HepG2 (cell line): Measurements from ENCODE around the gene PACRGL. TPM values are rescaled to one million over a fixed set of nuclear protein-coding genes. Genes with fewer than 3 reads are reported as not detected.

ENCODE experiments used
- ELF3 ChIP-seq: IDR thresholded peaks from 2 replicates; pipeline ENCODE4 v1.6.1; 2016; ENCODE audit warnings: missing genetic modification reagents, missing compliant biosample characterization
- FOSL1 ChIP-seq: sonication (generic); formaldehyde crosslinking; IDR thresholded peaks from 2 replicates; pipeline ENCODE4 v1.9.0; 2021; ENCODE audit warnings: missing genetic modification reagents, borderline replicate concordance
- HNF4G ChIP-seq, 2 experiments: sonication (generic) in 1 of 2; formaldehyde crosslinking in 1 of 2; IDR thresholded peaks; 2 replicates each; pipeline versions ENCODE4 v1.4.0 to v1.6.1; 2011 to 2020; ENCODE audit warnings: borderline replicate concordance in 2 of 2, low read depth in 2 of 2, mild to moderate bottlenecking in 2 of 2, low read length in 1 of 2, missing genetic modification reagents in 1 of 2, moderate library complexity in 1 of 2
- HNRNPK ChIP-seq: fragments of 200-400 bp; formaldehyde crosslinking; IDR thresholded peaks from 2 replicates; pipeline ENCODE4 v1.6.1; 2018; ENCODE audit warnings: low read length, low read depth, moderate library complexity, mild to moderate bottlenecking; ENCODE audit not compliant: poor library complexity, severe bottlenecking
- KDM6A ChIP-seq: IDR thresholded peaks from 2 replicates; pipeline ENCODE4 v1.6.1; 2016; ENCODE audit warnings: low read depth
- MTF2 ChIP-seq: sonication (generic); formaldehyde crosslinking; IDR thresholded peaks from 2 replicates; pipeline ENCODE4 v1.5.0; 2020; ENCODE audit warnings: missing genetic modification reagents, borderline replicate concordance
- RARG ChIP-seq: sonication (generic); formaldehyde crosslinking; IDR thresholded peaks from 2 replicates; pipeline ENCODE4 v1.4.0; 2020; ENCODE audit warnings: low read depth, mild to moderate bottlenecking, missing genetic modification reagents
- RNF2 ChIP-seq: fragments of 450-650 bp; conservative IDR thresholded peaks from 2 replicates; pipeline ENCODE4 v1.6.1; 2016; ENCODE audit warnings: low read depth
- RXRB ChIP-seq: IDR thresholded peaks from 2 replicates; pipeline ENCODE4 v1.6.1; 2016; ENCODE audit warnings: borderline replicate concordance, missing genetic modification reagents, missing compliant biosample characterization
- SALL1 ChIP-seq: sonication (generic); formaldehyde crosslinking; IDR thresholded peaks from 2 replicates; pipeline ENCODE4 v1.8.0; 2022; ENCODE audit warnings: mild to moderate bottlenecking, missing genetic modification reagents
- SIX4 ChIP-seq: sonication (generic); formaldehyde crosslinking; IDR thresholded peaks from 2 replicates; pipeline ENCODE4 v1.4.0; 2020; ENCODE audit warnings: missing genetic modification reagents
- SMAD1 ChIP-seq: sonication (generic); formaldehyde crosslinking; IDR thresholded peaks from 2 replicates; pipeline ENCODE4 v1.4.0; 2020; ENCODE audit warnings: missing genetic modification reagents, low read depth, mild to moderate bottlenecking, borderline replicate concordance
- THAP7 ChIP-seq: sonication (generic); formaldehyde crosslinking; IDR thresholded peaks from 2 replicates; pipeline ENCODE4 v1.8.1; 2023; ENCODE audit warnings: mild to moderate bottlenecking, missing genetic modification reagents
- THRA ChIP-seq: sonication (generic); formaldehyde crosslinking; IDR thresholded peaks from 2 replicates; pipeline ENCODE4 v1.4.0; 2020; ENCODE audit warnings: missing genetic modification reagents, borderline replicate concordance
- ZBTB14 ChIP-seq: sonication (generic); formaldehyde crosslinking; IDR thresholded peaks from 2 replicates; pipeline ENCODE4 v1.4.0; 2020; ENCODE audit warnings: missing genetic modification reagents
- ZFP90 ChIP-seq: sonication (generic); formaldehyde crosslinking; IDR thresholded peaks from 2 replicates; pipeline ENCODE4 v1.8.0; 2022; ENCODE audit warnings: missing genetic modification reagents, mild to moderate bottlenecking, inconsistent platforms, borderline replicate concordance
- ZNF124 ChIP-seq: sonication (generic); formaldehyde crosslinking; IDR thresholded peaks from 2 replicates; pipeline ENCODE4 v1.4.0; 2020; ENCODE audit warnings: missing genetic modification reagents
- ZNF441 ChIP-seq: sonication (generic); formaldehyde crosslinking; IDR thresholded peaks from 2 replicates; pipeline ENCODE4 v1.7.0; 2021; ENCODE audit warnings: missing genetic modification reagents, borderline replicate concordance
- ZNF619 ChIP-seq: sonication (generic); formaldehyde crosslinking; IDR thresholded peaks from 2 replicates; pipeline ENCODE4 v1.4.0; 2020; ENCODE audit warnings: mild to moderate bottlenecking, missing genetic modification reagents
- polyA plus RNA-seq, 8 experiments: library from polyadenylated mRNA; depleted of rRNA in 3 of 8; stranded (reverse) in 7 of 8; unstranded in 1 of 8; fragments of >200 nt; fragmentation: Illumina TruSeq in 4 of 8; extraction: Trizol in 4 of 8; gene quantifications; 2 replicates each; pipeline versions ENCODE4 v1.2.1 to v1.2.3, GENCODE V29; 2011 to 2016; ENCODE audit warnings: low read depth in 4 of 8, missing spikeins in 1 of 8, mixed read lengths in 1 of 8; ENCODE audit not compliant: insufficient read depth in 1 of 8
- total RNA-seq, 5 experiments: library from RNA; depleted of rRNA; stranded (reverse); fragments of >200 nt; fragmentation: Illumina TruSeq; extraction: Trizol; gene quantifications; 2 replicates each; pipeline ENCODE4 v1.2.3, GENCODE V29; 2016; ENCODE audit warnings: low read depth in 1 of 5
- TF ChIP-seq, protein P1 (sequence below): sonication (generic); formaldehyde crosslinking; IDR thresholded peaks from 2 replicates; pipeline ENCODE4 v1.4.0; 2020; ENCODE audit warnings: mild to moderate bottlenecking, missing genetic modification reagents
- TF ChIP-seq, protein P2 (sequence below): IDR thresholded peaks from 2 replicates; pipeline ENCODE4 v1.6.1; 2016; ENCODE audit warnings: low read depth, borderline replicate concordance
- TF ChIP-seq, protein P3 (sequence below): sonication (generic); formaldehyde crosslinking; IDR thresholded peaks from 2 replicates; pipeline ENCODE4 v1.5.1; 2020; ENCODE audit warnings: missing genetic modification reagents, mild to moderate bottlenecking, borderline replicate concordance

Gene PACRGL
- total and polyA plus RNA-seq, 2 of the 13 experiments (the other 11 are each of a cell fraction or from before 2014, with no cell fraction given), result 5.8 to 15.1 TPM

GRCh38 chr4:20700007-20700761 is at the start of gene PACRGL (continued):
- TF ChIP-seq, protein P1, sequence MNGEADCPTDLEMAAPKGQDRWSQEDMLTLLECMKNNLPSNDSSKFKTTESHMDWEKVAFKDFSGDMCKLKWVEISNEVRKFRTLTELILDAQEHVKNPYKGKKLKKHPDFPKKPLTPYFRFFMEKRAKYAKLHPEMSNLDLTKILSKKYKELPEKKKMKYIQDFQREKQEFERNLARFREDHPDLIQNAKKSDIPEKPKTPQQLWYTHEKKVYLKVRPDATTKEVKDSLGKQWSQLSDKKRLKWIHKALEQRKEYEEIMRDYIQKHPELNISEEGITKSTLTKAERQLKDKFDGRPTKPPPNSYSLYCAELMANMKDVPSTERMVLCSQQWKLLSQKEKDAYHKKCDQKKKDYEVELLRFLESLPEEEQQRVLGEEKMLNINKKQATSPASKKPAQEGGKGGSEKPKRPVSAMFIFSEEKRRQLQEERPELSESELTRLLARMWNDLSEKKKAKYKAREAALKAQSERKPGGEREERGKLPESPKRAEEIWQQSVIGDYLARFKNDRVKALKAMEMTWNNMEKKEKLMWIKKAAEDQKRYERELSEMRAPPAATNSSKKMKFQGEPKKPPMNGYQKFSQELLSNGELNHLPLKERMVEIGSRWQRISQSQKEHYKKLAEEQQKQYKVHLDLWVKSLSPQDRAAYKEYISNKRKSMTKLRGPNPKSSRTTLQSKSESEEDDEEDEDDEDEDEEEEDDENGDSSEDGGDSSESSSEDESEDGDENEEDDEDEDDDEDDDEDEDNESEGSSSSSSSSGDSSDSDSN, result peak; percentile 38; the same call in 1 of the 2 replicates
- no peak for TF ChIP-seq RARG (CRISPR knock-in tag)
- peak; percentile 73 for TF ChIP-seq SALL1 (CRISPR knock-in tag)
- peak; percentile 23; the same call in 1 of the 2 replicates for TF ChIP-seq HNF4G (IDR thresholded peaks at IDR 0.05; ENCODE audit: borderline replicate concordance, low read depth, low read length)
- no peak for TF ChIP-seq HNF4G (CRISPR knock-in tag; IDR thresholded peaks at IDR 0.05; ENCODE audit: borderline replicate concordance, low read depth)
- 0 out of 2 replicates have a peak, but pooled peaks have one; percentile 32 for TF ChIP-seq SIX4 (CRISPR knock-in tag)
- TF ChIP-seq THAP7, result peak; percentile 25; the same call in 1 of the 2 replicates
- TF ChIP-seq, protein P2, sequence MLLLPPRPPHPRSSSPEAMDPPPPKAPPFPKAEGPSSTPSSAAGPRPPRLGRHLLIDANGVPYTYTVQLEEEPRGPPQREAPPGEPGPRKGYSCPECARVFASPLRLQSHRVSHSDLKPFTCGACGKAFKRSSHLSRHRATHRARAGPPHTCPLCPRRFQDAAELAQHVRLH (CRISPR knock-in tag), result peak; percentile 70; the same call in 1 of the 2 replicates
- no peak for TF ChIP-seq FOSL1 (CRISPR knock-in tag)
- TF ChIP-seq, protein P3, sequence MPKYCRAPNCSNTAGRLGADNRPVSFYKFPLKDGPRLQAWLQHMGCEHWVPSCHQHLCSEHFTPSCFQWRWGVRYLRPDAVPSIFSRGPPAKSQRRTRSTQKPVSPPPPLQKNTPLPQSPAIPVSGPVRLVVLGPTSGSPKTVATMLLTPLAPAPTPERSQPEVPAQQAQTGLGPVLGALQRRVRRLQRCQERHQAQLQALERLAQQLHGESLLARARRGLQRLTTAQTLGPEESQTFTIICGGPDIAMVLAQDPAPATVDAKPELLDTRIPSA, result no peak
- TF ChIP-seq ZFP90 (CRISPR knock-in tag), result no peak
- TF ChIP-seq ELF3, result peak; percentile 64
- no peak for TF ChIP-seq KDM6A
- TF ChIP-seq ZBTB14 (CRISPR knock-in tag), result no peak
- TF ChIP-seq RNF2, result 0 out of 2 replicates have a peak, but pooled peaks have one; percentile 73
- TF ChIP-seq HNRNPK, result no peak
- no peak for TF ChIP-seq MTF2 (CRISPR knock-in tag)
- TF ChIP-seq ZNF619, result no peak; the same call in 1 of the 2 replicates
- TF ChIP-seq ZNF441 (CRISPR knock-in tag), result no peak
- TF ChIP-seq THRA, result peak; percentile 38; the same call in 1 of the 2 replicates
- no peak for TF ChIP-seq SMAD1
- TF ChIP-seq ZNF124 (CRISPR knock-in tag), result peak; percentile 83
- peak; percentile 35; the same call in 1 of the 2 replicates for TF ChIP-seq RXRB (CRISPR knock-in tag)
